Activated B cell treated with CpG ODN at 0.5 μM for 24 hours (primary cell): ENCODE measurements around the gene GBGT1. TPM values are rescaled to one million over a fixed set of nuclear protein-coding genes. Genes with fewer than 3 reads are reported as not detected.
A peak's percentile ranks its signal among the peaks of the same experiment; 100 is the strongest.

Source experiments
- ATAC-seq: fragments of 200-7000 bp; cut with Tn5 transposase; one replicate; pipeline ENCODE4 v1.10.0; 2021; ENCODE audit warnings: low read depth, mild to moderate bottlenecking, moderate library complexity
- CTCF ChIA-PET: fragments of 350-600 bp; sonication (Branson Sonifier 250); formaldehyde crosslinking; loops from one replicate; lab custom pipeline; 2021; ENCODE audit warnings: antibody characterized with exemption; lab: Charles Lee
- POLR2A ChIA-PET: fragments of 350-600 bp; sonication (Branson Sonifier 250); formaldehyde crosslinking; loops from one replicate; lab custom pipeline; 2021; ENCODE audit warnings: antibody characterized with exemption; lab: Charles Lee
- DNase-seq: peaks from one replicate; pipeline ENCODE4 v3.0.0; 2022
- H3K27ac Mint-ChIP-seq: one replicate; pipeline ENCODE4 v1.8.0; 2020; ENCODE audit warnings: mixed read lengths
- H3K27me3 Mint-ChIP-seq: one replicate; pipeline ENCODE4 v1.8.0; 2021; ENCODE audit warnings: mixed read lengths
- H3K36me3 Mint-ChIP-seq: one replicate; pipeline ENCODE4 v1.8.0; 2021; ENCODE audit warnings: low read depth, mixed read lengths
- H3K4me1 Mint-ChIP-seq: one replicate; pipeline ENCODE4 v1.8.0; 2021; ENCODE audit warnings: mixed read lengths
- H3K4me3 Mint-ChIP-seq: one replicate; pipeline ENCODE4 v1.8.0; 2020; ENCODE audit warnings: mild to moderate bottlenecking, mixed read lengths
- H3K9me3 Mint-ChIP-seq: one replicate; pipeline ENCODE4 v1.8.0; 2020; ENCODE audit warnings: mixed read lengths
- intact Hi-C: fragments of 100-400 bp; cut with micrococcal nuclease; formaldehyde crosslinking; loops from one replicate; pipeline ENCODE4 v1.15.1; 2024
- total RNA-seq: library from RNA; stranded (reverse); gene quantifications from 2 replicates; pipeline ENCODE4 v1.2.3, GENCODE V29; 2022
- TF ChIP-seq, protein P1 (sequence below): fragments of 200-600 bp; IDR thresholded peaks from one replicate; pipeline ENCODE4 v1.8.0; 2022; ENCODE audit warnings: antibody characterized with exemption, mild to moderate bottlenecking

Gene GBGT1
- total RNA-seq, 1 donor from 2014 or later: 49.5 TPM

DNA sequence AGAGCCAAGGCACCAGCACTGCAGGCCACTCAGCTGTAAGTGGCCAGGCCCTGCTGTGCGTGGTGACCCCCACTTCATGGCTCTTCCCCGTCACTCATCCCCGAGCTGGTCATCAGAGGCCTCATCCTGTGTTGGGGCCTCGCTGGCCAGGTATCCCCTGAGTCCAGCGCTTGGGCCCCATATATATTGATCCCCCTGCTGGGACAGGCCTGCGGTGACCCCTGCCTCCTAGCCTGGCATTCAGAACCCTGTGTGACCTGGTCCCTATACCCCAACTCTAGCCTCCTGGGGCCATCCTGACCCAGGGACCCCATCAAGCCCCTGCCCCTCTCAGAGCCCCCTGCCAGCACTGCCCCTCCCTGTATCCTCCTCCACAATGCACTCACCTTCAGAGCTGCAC lies 12.7 kb downstream of the GBGT1 start:
- Mint-ChIP-seq H3K27me3 (no peaks in the 10 kb centered on the region), H3K27ac (peak overlapping the region; percentile 62), H3K36me3 (peaks cover 7% of the 10 kb centered on the region), H3K4me1 (peaks cover 27% of the 10 kb centered on the region), H3K4me3 (peak overlapping the region; percentile 50), H3K9me3 (no peaks in the 10 kb centered on the region)
- DNase-seq (no peak), ATAC-seq (no peak)
- ChIA-PET CTCF (interaction anchor here (1.5 kb wide), 1 partner anchor 30 kb away, joined by 3 read pairs; no protein-coding TSS in a partner anchor), POLR2A (interaction anchor here (1.0 kb wide), 1 partner anchor 120 kb away, joined by 4 read pairs; the partner anchor contains the start of gene GTF3C5)
- intact Hi-C loops: no loop called here
- TF ChIP-seq, protein P1, sequence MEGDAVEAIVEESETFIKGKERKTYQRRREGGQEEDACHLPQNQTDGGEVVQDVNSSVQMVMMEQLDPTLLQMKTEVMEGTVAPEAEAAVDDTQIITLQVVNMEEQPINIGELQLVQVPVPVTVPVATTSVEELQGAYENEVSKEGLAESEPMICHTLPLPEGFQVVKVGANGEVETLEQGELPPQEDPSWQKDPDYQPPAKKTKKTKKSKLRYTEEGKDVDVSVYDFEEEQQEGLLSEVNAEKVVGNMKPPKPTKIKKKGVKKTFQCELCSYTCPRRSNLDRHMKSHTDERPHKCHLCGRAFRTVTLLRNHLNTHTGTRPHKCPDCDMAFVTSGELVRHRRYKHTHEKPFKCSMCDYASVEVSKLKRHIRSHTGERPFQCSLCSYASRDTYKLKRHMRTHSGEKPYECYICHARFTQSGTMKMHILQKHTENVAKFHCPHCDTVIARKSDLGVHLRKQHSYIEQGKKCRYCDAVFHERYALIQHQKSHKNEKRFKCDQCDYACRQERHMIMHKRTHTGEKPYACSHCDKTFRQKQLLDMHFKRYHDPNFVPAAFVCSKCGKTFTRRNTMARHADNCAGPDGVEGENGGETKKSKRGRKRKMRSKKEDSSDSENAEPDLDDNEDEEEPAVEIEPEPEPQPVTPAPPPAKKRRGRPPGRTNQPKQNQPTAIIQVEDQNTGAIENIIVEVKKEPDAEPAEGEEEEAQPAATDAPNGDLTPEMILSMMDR: no peak

DNA sequence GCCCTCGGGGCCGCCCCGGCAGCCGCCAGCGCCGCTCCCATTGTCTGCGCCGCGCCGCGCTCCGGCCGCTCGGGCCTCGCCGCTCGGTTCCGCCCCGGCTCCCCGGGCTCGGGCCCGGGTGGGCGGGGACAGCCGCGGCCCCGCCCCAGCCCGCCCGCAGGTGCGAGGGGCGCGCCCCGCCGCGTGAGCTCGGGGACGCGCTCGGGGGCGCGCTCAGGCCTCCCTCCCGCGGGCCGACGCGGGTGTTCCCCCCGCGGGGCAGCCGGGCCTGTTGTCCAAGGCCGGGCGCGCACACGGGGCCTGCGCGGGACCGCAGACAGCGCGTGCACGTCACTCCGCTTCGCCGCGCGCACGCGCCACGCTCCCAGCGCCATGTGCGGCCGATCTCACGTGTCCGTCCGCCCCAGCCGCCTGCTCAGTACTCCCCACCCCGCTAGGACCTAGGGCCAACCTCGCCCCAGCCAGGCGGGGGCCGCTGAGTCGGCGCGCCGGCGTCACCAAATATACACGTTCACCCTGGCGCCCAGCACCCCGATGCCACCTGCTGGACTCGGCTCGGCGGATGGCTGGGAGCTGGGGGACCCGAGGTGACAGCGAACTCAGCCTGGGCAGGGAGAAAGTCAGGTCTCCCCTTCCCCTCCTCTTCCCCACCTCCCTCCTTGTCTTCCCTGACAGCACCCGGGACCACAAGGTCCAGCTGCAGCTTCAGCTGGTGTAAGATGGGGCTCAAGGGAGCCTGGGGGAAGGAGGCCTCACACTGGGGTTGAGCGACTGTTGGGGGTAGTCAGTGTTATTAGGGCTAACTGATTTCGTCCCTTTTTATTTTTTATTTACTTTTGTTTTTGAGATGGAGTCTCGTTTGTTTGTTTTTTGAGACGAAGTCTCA lies 14.3 kb downstream of the GBGT1 start:
- peak overlapping the region; percentile 71 for H3K27ac Mint-ChIP-seq
- peak; percentile 71 for ATAC-seq
- peak overlapping the region; percentile 78 for H3K4me3 Mint-ChIP-seq
- TF ChIP-seq, protein P1: no peak
- ChIA-PET CTCF (interaction anchor here (1.4 to 8.5 kb wide), 2 partner anchors 9 to 40 kb away, joined by 5 to 369 read pairs; no protein-coding TSS in a partner anchor), POLR2A (interaction anchor here (0.6 to 7.9 kb wide), 8 partner anchors 10 to 329 kb away, joined by 3 to 89 read pairs (median 5); partner anchors contain the start of genes GTF3C5 and SLC2A6)
- DNase-seq: peak; percentile 83
- intact Hi-C loops: loop anchor here (1.0 to 2.0 kb wide), 5 partner anchors 12 to 204 kb away; partner anchors contain the start of gene RALGDS
- peaks cover 40% of the 10 kb centered on the region for H3K4me1 Mint-ChIP-seq
- H3K27me3 Mint-ChIP-seq: no peaks in the 10 kb centered on the region
- H3K9me3 Mint-ChIP-seq: no peaks in the 10 kb centered on the region
- H3K36me3 Mint-ChIP-seq: peaks cover 3% of the 10 kb centered on the region

DNA sequence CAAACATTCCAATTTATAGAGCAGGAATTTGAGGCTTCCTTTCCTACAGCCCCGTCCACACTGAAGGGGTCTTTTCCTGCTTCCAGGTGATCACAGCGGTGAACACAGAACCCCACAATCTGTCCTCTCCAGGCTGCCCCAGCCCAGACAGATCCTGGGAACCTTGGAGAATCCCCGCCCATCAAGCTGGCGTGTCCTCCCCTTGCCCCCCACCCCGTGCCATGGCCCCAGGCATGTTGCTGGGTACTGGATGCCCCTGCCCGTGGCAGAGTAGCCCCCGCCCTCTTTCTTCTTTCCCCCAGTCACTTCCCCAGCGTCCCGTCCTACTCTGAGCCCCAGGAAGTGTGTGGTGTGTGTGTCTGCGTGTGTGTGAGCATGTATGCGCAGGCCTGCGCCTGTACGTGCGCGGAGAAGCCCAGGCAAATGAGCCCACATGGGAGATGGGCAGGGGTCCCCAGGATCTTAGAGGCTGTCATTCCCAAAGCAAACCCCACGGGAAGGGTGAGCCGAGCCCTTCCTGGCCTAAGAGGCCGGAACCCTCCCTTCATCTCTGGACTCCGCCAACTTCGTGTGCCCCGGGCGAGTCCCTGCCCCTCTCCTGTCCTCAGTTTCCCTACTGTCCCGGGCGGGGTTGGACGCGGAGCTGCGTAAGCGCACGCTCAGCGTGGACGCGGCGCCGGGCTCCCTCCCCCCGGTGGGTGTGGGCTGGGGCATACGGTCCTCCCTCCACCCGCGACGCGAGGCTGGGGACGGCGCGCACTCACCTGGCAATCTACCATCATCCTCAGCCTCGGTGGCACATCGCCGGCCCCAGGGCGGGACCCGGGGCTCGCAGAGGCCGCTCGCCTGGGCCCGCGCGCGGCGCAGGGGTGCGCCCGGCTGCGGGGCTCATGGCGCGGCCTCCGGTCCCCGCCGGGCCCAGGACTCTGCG lies 15.2 kb downstream of the GBGT1 start:
- POLR2A ChIA-PET: interaction anchor here (0.6 to 7.9 kb wide), 9 partner anchors 9 to 330 kb away, joined by 3 to 89 read pairs (median 4); partner anchors contain the start of genes GTF3C5 and SLC2A6
- Mint-ChIP-seq H3K9me3 (no peaks in the 10 kb centered on the region), H3K27me3 (no peaks in the 10 kb centered on the region), H3K27ac (peak overlapping the region; percentile 91), H3K4me3 (peak overlapping the region; percentile 86), H3K4me1 (peaks cover 47% of the 10 kb centered on the region), H3K36me3 (no peaks in the 10 kb centered on the region)
- intact Hi-C loops: loop anchor here (1.0 to 2.0 kb wide), 5 partner anchors 13 to 203 kb away; partner anchors contain the start of gene RALGDS
- DNase-seq: peak; percentile 48
- CTCF ChIA-PET: interaction anchor here (0.7 to 8.5 kb wide), 10 partner anchors 7 to 126 kb away, joined by 3 to 369 read pairs (median 4); partner anchors contain the start of genes GTF3C5 and RALGDS
- TF ChIP-seq, protein P1: no peak
- ATAC-seq: peak; percentile 13

DNA sequence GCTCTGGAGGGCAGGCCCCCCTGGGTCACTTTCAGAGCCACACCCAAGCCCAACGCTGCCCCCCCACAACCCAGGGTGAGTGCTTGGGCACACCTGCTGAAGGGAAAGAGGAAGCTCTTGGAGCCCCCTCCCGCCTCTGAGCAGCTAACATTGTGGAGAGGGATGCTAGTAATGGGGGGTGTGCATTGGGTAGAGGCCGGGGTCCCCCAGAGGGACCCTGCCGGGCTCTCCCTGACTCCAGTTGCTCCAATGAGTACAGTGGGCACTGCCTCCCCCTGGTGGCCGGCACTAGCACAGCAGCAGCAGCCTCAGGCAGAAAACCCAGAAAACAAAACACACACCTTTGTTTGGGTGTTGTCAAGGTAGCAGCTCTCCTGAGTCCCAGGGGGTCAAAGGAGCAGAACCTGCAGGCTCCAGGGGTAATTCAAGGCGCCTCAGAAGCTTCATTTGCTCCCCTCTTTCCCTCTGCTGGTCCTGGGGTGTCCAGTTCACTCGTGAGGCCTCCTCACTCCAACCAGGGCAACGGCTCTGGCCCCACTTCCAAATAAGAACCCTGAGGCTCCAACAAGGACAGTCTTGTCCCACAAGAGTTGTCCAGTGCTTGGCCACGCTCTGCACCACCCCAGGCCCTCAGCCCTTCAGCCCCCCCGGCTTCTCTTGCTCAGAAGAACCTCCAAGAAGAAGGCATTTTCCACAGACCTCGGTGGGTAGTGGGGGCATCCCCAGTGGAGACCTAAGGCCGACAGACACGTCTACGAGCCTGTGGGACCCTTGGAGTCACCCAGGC lies 16.1 kb downstream of the GBGT1 start:
- ChIA-PET CTCF (interaction anchor here (0.7 to 8.5 kb wide), 10 partner anchors 8 to 125 kb away, joined by 3 to 369 read pairs (median 4); partner anchors contain the start of genes GTF3C5 and RALGDS), POLR2A (interaction anchor here (1.0 to 7.9 kb wide), 4 partner anchors 14 to 117 kb away, joined by 3 to 89 read pairs (median 12); partner anchors contain the start of gene GTF3C5)
- intact Hi-C loops: loop anchor here (1.0 to 2.0 kb wide), 4 partner anchors 33 to 170 kb away; no protein-coding TSS in a partner anchor
- H3K27me3 Mint-ChIP-seq: no peaks in the 10 kb centered on the region
- peak overlapping the region; percentile 91 for H3K27ac Mint-ChIP-seq
- TF ChIP-seq, protein P1: peak; percentile 81
- DNase-seq (peak; percentile 78), ATAC-seq (peak; percentile 15)
- no peaks in the 10 kb centered on the region for H3K9me3 Mint-ChIP-seq
- peaks cover 54% of the 10 kb centered on the region for H3K4me1 Mint-ChIP-seq
- peak overlapping the region; percentile 86 for H3K4me3 Mint-ChIP-seq
- H3K36me3 Mint-ChIP-seq: no peaks in the 10 kb centered on the region
